Liver (tissue), 3 donors: Measurements from ENCODE around the gene UMAD1.

ENCODE experiments used
- EGR1 ChIP-seq, 2 donors: IDR thresholded peaks; 2 replicates each; pipeline ENCODE4 v1.6.1; 2016 to 2018; ENCODE audit warnings: antibody characterized with exemption in 2 of 2, low read depth in 2 of 2
- FOXA2 ChIP-seq: IDR thresholded peaks from 2 replicates; pipeline ENCODE4 v1.6.1; 2016; ENCODE audit warnings: antibody characterized with exemption
- NR2F2 ChIP-seq: IDR thresholded peaks from 2 replicates; pipeline ENCODE4 v1.6.1; 2016; ENCODE audit warnings: antibody characterized with exemption
- RAD21 ChIP-seq, 2 donors: IDR thresholded peaks; 2 replicates each; pipeline ENCODE4 v1.6.1; 2016; ENCODE audit warnings: antibody characterized with exemption in 2 of 2, mild to moderate bottlenecking in 2 of 2
- RXRA ChIP-seq, 2 donors: IDR thresholded peaks; 2 replicates each; pipeline ENCODE4 v1.6.1; 2017 to 2018; ENCODE audit warnings: antibody characterized with exemption in 2 of 2, mild to moderate bottlenecking in 1 of 2
- SP1 ChIP-seq: IDR thresholded peaks from 2 replicates; pipeline ENCODE4 v1.6.1; 2018; ENCODE audit warnings: antibody characterized with exemption, mild to moderate bottlenecking
- TF ChIP-seq, protein P1 (sequence below): fragments of 150-350 bp; IDR thresholded peaks from 2 replicates; pipeline ENCODE4 v1.5.1; 2017; ENCODE audit warnings: improper control_type of control experiment, low read depth, low read length; ENCODE audit not compliant: missing input control
- TF ChIP-seq, protein P2 (sequence below): IDR thresholded peaks from 2 replicates; pipeline ENCODE4 v1.6.1; 2016; ENCODE audit warnings: antibody characterized with exemption
- TF ChIP-seq, protein P3 (sequence below): IDR thresholded peaks from 2 replicates; pipeline ENCODE4 v1.6.1; 2016; ENCODE audit warnings: antibody characterized with exemption
- TF ChIP-seq, protein P4 (sequence below): IDR thresholded peaks from 2 replicates; pipeline ENCODE4 v1.6.1; 2016; ENCODE audit warnings: antibody characterized with exemption, mild to moderate bottlenecking
- donor health status: healthy.
- donor health status: healthy.

DNA sequence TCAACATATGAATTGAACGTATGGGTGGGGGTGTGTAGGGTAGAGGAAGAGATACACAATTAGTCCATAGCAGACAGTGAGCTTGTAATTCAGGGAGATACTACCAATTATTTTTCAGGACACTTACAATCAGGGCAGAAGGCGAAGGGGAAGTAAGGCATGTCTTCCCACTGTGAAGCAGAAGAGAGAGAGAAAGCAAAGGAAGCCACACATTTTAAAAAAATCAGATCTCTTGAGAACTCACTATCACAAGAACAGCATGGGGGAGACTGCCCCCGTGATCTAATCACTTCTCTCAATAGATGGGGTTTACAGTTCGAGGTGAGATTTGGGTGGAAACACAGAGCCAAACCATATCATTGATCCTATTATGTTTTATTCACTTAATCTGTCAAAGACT is 194.2 kb downstream of the UMAD1 start:
- no peak for TF ChIP-seq EGR1 (IDR thresholded peaks at IDR 0.05; ENCODE audit: low read depth in 2 of 2)
- TF ChIP-seq, protein P1, sequence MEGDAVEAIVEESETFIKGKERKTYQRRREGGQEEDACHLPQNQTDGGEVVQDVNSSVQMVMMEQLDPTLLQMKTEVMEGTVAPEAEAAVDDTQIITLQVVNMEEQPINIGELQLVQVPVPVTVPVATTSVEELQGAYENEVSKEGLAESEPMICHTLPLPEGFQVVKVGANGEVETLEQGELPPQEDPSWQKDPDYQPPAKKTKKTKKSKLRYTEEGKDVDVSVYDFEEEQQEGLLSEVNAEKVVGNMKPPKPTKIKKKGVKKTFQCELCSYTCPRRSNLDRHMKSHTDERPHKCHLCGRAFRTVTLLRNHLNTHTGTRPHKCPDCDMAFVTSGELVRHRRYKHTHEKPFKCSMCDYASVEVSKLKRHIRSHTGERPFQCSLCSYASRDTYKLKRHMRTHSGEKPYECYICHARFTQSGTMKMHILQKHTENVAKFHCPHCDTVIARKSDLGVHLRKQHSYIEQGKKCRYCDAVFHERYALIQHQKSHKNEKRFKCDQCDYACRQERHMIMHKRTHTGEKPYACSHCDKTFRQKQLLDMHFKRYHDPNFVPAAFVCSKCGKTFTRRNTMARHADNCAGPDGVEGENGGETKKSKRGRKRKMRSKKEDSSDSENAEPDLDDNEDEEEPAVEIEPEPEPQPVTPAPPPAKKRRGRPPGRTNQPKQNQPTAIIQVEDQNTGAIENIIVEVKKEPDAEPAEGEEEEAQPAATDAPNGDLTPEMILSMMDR, result no peak
- TF ChIP-seq, protein P2, sequence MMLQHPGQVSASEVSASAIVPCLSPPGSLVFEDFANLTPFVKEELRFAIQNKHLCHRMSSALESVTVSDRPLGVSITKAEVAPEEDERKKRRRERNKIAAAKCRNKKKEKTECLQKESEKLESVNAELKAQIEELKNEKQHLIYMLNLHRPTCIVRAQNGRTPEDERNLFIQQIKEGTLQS, result no peak
- TF ChIP-seq, protein P3, sequence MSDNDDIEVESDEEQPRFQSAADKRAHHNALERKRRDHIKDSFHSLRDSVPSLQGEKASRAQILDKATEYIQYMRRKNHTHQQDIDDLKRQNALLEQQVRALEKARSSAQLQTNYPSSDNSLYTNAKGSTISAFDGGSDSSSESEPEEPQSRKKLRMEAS, result no peak
- TF ChIP-seq SP1, result no peak
- no peak for TF ChIP-seq RXRA (IDR thresholded peaks at IDR 0.05)
- TF ChIP-seq NR2F2, result no peak
- TF ChIP-seq FOXA2, result no peak
- TF ChIP-seq, protein P4, sequence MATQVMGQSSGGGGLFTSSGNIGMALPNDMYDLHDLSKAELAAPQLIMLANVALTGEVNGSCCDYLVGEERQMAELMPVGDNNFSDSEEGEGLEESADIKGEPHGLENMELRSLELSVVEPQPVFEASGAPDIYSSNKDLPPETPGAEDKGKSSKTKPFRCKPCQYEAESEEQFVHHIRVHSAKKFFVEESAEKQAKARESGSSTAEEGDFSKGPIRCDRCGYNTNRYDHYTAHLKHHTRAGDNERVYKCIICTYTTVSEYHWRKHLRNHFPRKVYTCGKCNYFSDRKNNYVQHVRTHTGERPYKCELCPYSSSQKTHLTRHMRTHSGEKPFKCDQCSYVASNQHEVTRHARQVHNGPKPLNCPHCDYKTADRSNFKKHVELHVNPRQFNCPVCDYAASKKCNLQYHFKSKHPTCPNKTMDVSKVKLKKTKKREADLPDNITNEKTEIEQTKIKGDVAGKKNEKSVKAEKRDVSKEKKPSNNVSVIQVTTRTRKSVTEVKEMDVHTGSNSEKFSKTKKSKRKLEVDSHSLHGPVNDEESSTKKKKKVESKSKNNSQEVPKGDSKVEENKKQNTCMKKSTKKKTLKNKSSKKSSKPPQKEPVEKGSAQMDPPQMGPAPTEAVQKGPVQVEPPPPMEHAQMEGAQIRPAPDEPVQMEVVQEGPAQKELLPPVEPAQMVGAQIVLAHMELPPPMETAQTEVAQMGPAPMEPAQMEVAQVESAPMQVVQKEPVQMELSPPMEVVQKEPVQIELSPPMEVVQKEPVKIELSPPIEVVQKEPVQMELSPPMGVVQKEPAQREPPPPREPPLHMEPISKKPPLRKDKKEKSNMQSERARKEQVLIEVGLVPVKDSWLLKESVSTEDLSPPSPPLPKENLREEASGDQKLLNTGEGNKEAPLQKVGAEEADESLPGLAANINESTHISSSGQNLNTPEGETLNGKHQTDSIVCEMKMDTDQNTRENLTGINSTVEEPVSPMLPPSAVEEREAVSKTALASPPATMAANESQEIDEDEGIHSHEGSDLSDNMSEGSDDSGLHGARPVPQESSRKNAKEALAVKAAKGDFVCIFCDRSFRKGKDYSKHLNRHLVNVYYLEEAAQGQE, result no peak
- no peak for TF ChIP-seq RAD21 (IDR thresholded peaks at IDR 0.05)
